ENCODE data around the gene MYOM1.
"Not testable (repeated sequence)": the region's sequence is repeated elsewhere in the genome, so short reads cannot be mapped to it uniquely, and the experiment has no call there.

MYOM1 gene

GRCh38 chr18:3207565-3207964 is 12.2 kb downstream of the MYOM1 start:
- no peak for TF ChIP-seq CTCF (IDR thresholded peaks at IDR 0.05; ENCODE audit: borderline replicate concordance, control extremely low read depth, extremely low read depth, insufficient read depth, missing control alignments)
- DNase-seq (ENCODE audit: low spot score), result no peak
- in situ Hi-C loops (cut with MboI; ENCODE audit: low sequenced_read_pairs, unreplicated experiment), result no loop called here

GRCh38 chr18:3205239-3205638 is 14.5 kb downstream of the MYOM1 start:
- in situ Hi-C loops (cut with MboI; ENCODE audit: low sequenced_read_pairs, unreplicated experiment), result no loop called here
- no peak for DNase-seq (ENCODE audit: low spot score)
- TF ChIP-seq CTCF (IDR thresholded peaks at IDR 0.05; ENCODE audit: borderline replicate concordance, control extremely low read depth, extremely low read depth, insufficient read depth, missing control alignments), result no peak

GRCh38 chr18:3199942-3200645 is 19.7 kb downstream of the MYOM1 start:
- no peak for DNase-seq (ENCODE audit: low spot score)
- in situ Hi-C loops (cut with MboI; ENCODE audit: low sequenced_read_pairs, unreplicated experiment), result no loop called here
- no peak for TF ChIP-seq CTCF (IDR thresholded peaks at IDR 0.05; ENCODE audit: borderline replicate concordance, control extremely low read depth, extremely low read depth, insufficient read depth, missing control alignments)

- DNase-seq (ENCODE audit: low spot score); in situ Hi-C loops (cut with MboI; ENCODE audit: low sequenced_read_pairs, unreplicated experiment): not testable (repeated sequence)
Measured at GRCh38 chr18:3198260-3198860, 21.4 kb downstream of the MYOM1 start.

- TF ChIP-seq CTCF (IDR thresholded peaks at IDR 0.05; ENCODE audit: borderline replicate concordance, control extremely low read depth, extremely low read depth, insufficient read depth, missing control alignments), result no peak
- in situ Hi-C loops (cut with MboI; ENCODE audit: low sequenced_read_pairs, unreplicated experiment), result no loop called here
Measured at GRCh38 chr18:3194947-3195612, 24.7 kb downstream of the MYOM1 start.

GRCh38 chr18:3193331-3193730 is 26.4 kb downstream of the MYOM1 start:
- in situ Hi-C loops (cut with MboI; ENCODE audit: low sequenced_read_pairs, unreplicated experiment), result no loop called here
- DNase-seq (ENCODE audit: low spot score), result no peak
- no peak for TF ChIP-seq CTCF (IDR thresholded peaks at IDR 0.05; ENCODE audit: borderline replicate concordance, control extremely low read depth, extremely low read depth, insufficient read depth, missing control alignments)

More at GRCh38 chr18:3194947-3195612, 24.7 kb downstream of the MYOM1 start:
- no peak for DNase-seq (ENCODE audit: low spot score)

- TF ChIP-seq CTCF (IDR thresholded peaks at IDR 0.05; ENCODE audit: borderline replicate concordance, control extremely low read depth, extremely low read depth, insufficient read depth, missing control alignments), result no peak
- no peak for DNase-seq (ENCODE audit: low spot score)
- in situ Hi-C loops (cut with MboI; ENCODE audit: low sequenced_read_pairs, unreplicated experiment), result no loop called here
Measured at GRCh38 chr18:3192752-3193151, 27.0 kb downstream of the MYOM1 start.
